Sigmoid colon (tissue), 7 donors: ENCODE measurements around the gene SCG2. TPM values are rescaled to one million over a fixed set of nuclear protein-coding genes. Genes with fewer than 3 reads are reported as not detected.

Experiments
- DNase-seq: peaks from one replicate; pipeline ENCODE4 v3.0.0-alpha.2; 2019
- H3K27ac ChIP-seq, 4 donors: fragments of 200-600 bp; sonication (generic); one replicate each; pipeline ENCODE4 v1.5.1; 2016 to 2019; ENCODE audit warnings: mild to moderate bottlenecking in 1 of 4
- H3K27me3 ChIP-seq, 3 donors: fragments of 200-600 bp; sonication (generic); one replicate each; pipeline ENCODE4 v1.5.1; 2019; ENCODE audit warnings: mild to moderate bottlenecking in 1 of 3
- H3K36me3 ChIP-seq, 4 donors: fragments of 200-600 bp; sonication (generic); one replicate each; pipeline ENCODE4 v1.5.1; 2016 to 2019
- H3K4me1 ChIP-seq, 4 donors: fragments of 200-600 bp; sonication (generic); one replicate each; pipeline ENCODE4 v1.5.1; 2017 to 2019
- H3K4me3 ChIP-seq, 4 donors: fragments of 200-600 bp; sonication (generic); one replicate each; pipeline ENCODE4 v1.5.1; 2017 to 2019; ENCODE audit warnings: mild to moderate bottlenecking in 2 of 4, moderate library complexity in 1 of 4
- H3K9me3 ChIP-seq, 4 donors: fragments of 200-600 bp in 3 of 4; sonication (generic) in 3 of 4; one replicate each; pipeline versions ENCODE4 v1.5.1 to v1.6.1; 2013 to 2019
- CTCF ChIP-seq, 4 experiments: fragments of 450-650 bp in 3 of 4; fragments of 200-600 bp in 1 of 4; IDR thresholded peaks; one replicate each; pipeline ENCODE4 v1.5.1; 2016 to 2019; ENCODE audit warnings: antibody characterized with exemption in 4 of 4, mild to moderate bottlenecking in 3 of 4, moderate library complexity in 2 of 4
- EP300 ChIP-seq, 4 donors: sonication (generic); formaldehyde crosslinking; IDR thresholded peaks; one replicate each; pipeline ENCODE4 v1.6.1; 2017; ENCODE audit warnings: antibody characterized with exemption in 4 of 4
- POLR2A ChIP-seq, 2 donors: fragments of 450-650 bp; IDR thresholded peaks; one replicate each; pipeline ENCODE4 v1.6.1; 2016; ENCODE audit warnings: antibody characterized with exemption in 2 of 2, mild to moderate bottlenecking in 2 of 2, moderate library complexity in 2 of 2
- POLR2AphosphoS5 ChIP-seq, 4 donors: sonication (generic); formaldehyde crosslinking; IDR thresholded peaks; one replicate each; pipeline ENCODE4 v1.6.1; 2017; ENCODE audit warnings: antibody characterized with exemption in 4 of 4
- WGBS, 2 donors: extraction: QIAGEN DNeasy Blood & Tissue Kit; methylation state at CpG; one replicate each; pipeline ENCODE4 v1.1.7; 2013; 5-methylcytosine and 5-hydroxymethylcytosine counted together
- intact Hi-C: fragments of 100-400 bp; cut with DNase I; formaldehyde crosslinking; loops from one replicate; pipeline ENCODE4 v1.15.1; 2023
- polyA plus RNA-seq, 3 donors: library from polyadenylated mRNA; stranded (reverse); fragments of 200-250 nt; gene quantifications; one replicate each; pipeline ENCODE4 v1.2.3, GENCODE V29; 2013
- total RNA-seq, 4 donors: library from RNA; depleted of rRNA; stranded (reverse); fragments of >200 nt; gene quantifications; one replicate each; pipeline ENCODE4 v1.1.0, GENCODE V29; 2016
- donor health status: healthy with polysubstance abuse.
- donor health status: Bipolar disorder and iron deficiency.
- donor health status: healthy.

SCG2 gene
- total and polyA plus RNA-seq, 7 donors = 1.8 to 16.8 (median 9.7) TPM; not detected in 1

- intact Hi-C loops = no loop called here
- Histone ChIP-seq H3K4me1 (no peaks in the 10 kb centered on the region), H3K9me3 (no peaks in the 10 kb centered on the region), H3K27ac (no peak overlapping the region), H3K36me3 (no peaks in the 10 kb centered on the region), H3K27me3 (no peaks in the 10 kb centered on the region), H3K4me3 (no peak overlapping the region)
- WGBS, 2 donors = 93 to 95% methylated on average over 3 of the region's 3 CpGs
- TF ChIP-seq CTCF (IDR thresholded peaks at IDR 0.05) (no peak), EP300 (IDR thresholded peaks at IDR 0.05) (no peak), POLR2A (IDR thresholded peaks at IDR 0.05) (no peak)
- no peak for DNase-seq
Measured at GRCh38 chr2:223634238-223634637, 32.1 kb upstream of the SCG2 start.

DNA sequence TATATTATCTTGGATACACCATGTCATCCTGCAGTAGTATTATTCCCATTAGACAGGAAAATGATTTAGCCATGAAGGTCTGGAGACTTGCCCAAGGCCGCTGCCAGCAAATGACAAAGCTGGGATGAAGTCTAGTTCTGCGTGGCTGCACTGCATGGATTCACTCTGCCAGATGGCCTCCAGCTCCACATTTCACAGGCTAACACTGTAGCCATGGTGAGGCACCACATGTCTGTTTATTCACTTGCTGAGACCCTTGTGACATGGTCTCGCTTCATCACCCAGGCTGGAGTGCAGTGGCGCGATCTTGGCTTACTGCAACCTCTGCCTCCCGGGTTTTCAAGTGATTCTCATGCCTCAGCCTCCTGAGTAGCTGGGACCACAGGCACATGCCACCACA is 31.5 kb upstream of the SCG2 start:
- WGBS, 2 donors = 92% methylated on average over 6 of the region's 6 CpGs
- no peak overlapping the region for H3K4me3 ChIP-seq
- no peak for DNase-seq
- no peaks in the 10 kb centered on the region for H3K36me3 ChIP-seq
- TF ChIP-seq POLR2AphosphoS5 (IDR thresholded peaks at IDR 0.05) (no peak), CTCF (IDR thresholded peaks at IDR 0.05) (no peak), EP300 (IDR thresholded peaks at IDR 0.05) (no peak), POLR2A (IDR thresholded peaks at IDR 0.05) (no peak)
- no peaks in the 10 kb centered on the region for H3K9me3 ChIP-seq
- H3K4me1 ChIP-seq = no peaks in the 10 kb centered on the region
- H3K27me3 ChIP-seq = no peaks in the 10 kb centered on the region
- intact Hi-C loops = no loop called here
- H3K27ac ChIP-seq = no peak overlapping the region

DNA sequence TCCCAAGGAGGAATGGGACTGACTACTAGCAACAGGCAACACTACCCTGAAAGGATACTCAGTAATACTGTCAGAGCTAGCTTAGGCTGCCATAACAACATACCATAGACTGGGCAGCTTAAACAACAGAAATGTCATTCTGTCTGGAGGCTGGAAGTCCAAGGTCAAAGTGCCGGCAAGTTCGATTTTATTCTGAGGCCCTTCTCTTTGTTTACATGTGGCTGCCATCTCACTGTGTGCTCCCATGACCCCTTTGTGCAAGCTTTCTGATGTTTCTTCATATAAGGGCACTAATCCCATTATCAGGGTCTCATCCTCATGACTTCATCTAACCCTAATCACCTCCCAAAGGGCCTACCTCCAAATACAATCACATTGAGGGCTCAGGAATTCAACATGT is 30.7 kb upstream of the SCG2 start:
- Histone ChIP-seq H3K4me1 (no peaks in the 10 kb centered on the region), H3K36me3 (no peaks in the 10 kb centered on the region), H3K27ac (no peak overlapping the region), H3K9me3 (no peaks in the 10 kb centered on the region), H3K4me3 (no peak overlapping the region), H3K27me3 (no peaks in the 10 kb centered on the region)
- TF ChIP-seq POLR2AphosphoS5 (IDR thresholded peaks at IDR 0.05) (no peak), CTCF (IDR thresholded peaks at IDR 0.05) (no peak), POLR2A (IDR thresholded peaks at IDR 0.05) (no peak), EP300 (IDR thresholded peaks at IDR 0.05) (no peak)
- intact Hi-C loops = no loop called here
- DNase-seq = no peak
- 23 to 68% methylated on average over 2 of the region's 2 CpGs for WGBS, 2 donors

GRCh38 chr2:223626716-223627115 is 24.6 kb upstream of the SCG2 start:
- TF ChIP-seq POLR2AphosphoS5 (IDR thresholded peaks at IDR 0.05) = no peak
- TF ChIP-seq POLR2A (IDR thresholded peaks at IDR 0.05) = no peak
- TF ChIP-seq CTCF (IDR thresholded peaks at IDR 0.05) = no peak
- TF ChIP-seq EP300 (IDR thresholded peaks at IDR 0.05) = no peak
- H3K27me3 ChIP-seq = no peaks in the 10 kb centered on the region
- no peaks in the 10 kb centered on the region for H3K36me3 ChIP-seq
- H3K4me3 ChIP-seq = no peak overlapping the region
- no peak for DNase-seq
- 24 to 37% methylated on average over 2 of the region's 2 CpGs for WGBS, 2 donors
- H3K9me3 ChIP-seq = no peaks in the 10 kb centered on the region
- H3K27ac ChIP-seq = no peak overlapping the region
- no peaks in the 10 kb centered on the region for H3K4me1 ChIP-seq
- intact Hi-C loops = no loop called here

GRCh38 chr2:223625652-223626051 is 23.5 kb upstream of the SCG2 start:
- TF ChIP-seq EP300 (IDR thresholded peaks at IDR 0.05) (no peak), POLR2AphosphoS5 (IDR thresholded peaks at IDR 0.05) (no peak), POLR2A (IDR thresholded peaks at IDR 0.05) (no peak), CTCF (IDR thresholded peaks at IDR 0.05) (no peak)
- intact Hi-C loops = no loop called here
- WGBS, 2 donors = 44 to 61% methylated on average over 1 of the region's 1 CpG
- no peak for DNase-seq
- H3K4me1 ChIP-seq = no peaks in the 10 kb centered on the region
- no peak overlapping the region for H3K27ac ChIP-seq
- H3K36me3 ChIP-seq = no peaks in the 10 kb centered on the region
- H3K27me3 ChIP-seq = no peaks in the 10 kb centered on the region
- no peaks in the 10 kb centered on the region for H3K9me3 ChIP-seq
- no peak overlapping the region for H3K4me3 ChIP-seq
